SU-DHL-6 (cell line): Measurements from ENCODE around the gene TP53BP2.

Experiments used
- CTCF ChIP-seq: fragments of 200-600 bp; sonication (generic); IDR thresholded peaks from one replicate; pipeline ENCODE4 v1.5.1; 2017; ENCODE audit warnings: antibody characterized with exemption, mild to moderate bottlenecking, low read length, moderate library complexity; ENCODE audit not compliant: insufficient read depth, poor library complexity, severe bottlenecking
- EZH2phosphoT487 ChIP-seq: fragments of 200-600 bp; sonication (generic), shearing (Covaris generic); conservative IDR thresholded peaks from 2 replicates; pipeline ENCODE4 v1.6.1; 2018; ENCODE audit warnings: mild to moderate bottlenecking, antibody characterized with exemption, low read length, moderate library complexity, mixed read lengths

DNA sequence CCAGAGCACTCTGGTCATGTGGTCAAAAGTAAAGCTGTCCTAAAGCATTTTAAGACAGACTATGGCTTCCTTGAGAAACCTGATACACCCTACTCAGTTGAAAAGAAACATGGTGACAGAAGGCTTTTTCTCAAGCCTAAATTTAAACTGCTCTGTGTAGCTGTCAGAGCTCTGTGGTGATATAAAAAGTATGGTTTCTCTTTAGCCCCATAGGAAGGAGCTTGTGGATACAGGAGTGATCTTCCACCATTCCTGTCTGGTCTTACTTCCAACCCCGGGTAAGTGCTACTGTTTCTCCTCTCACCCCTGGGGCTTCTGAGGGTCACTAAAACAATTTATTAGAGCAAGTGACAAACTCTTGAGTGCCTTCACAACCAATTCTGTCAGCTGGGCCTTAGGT, 8.5 kb downstream of the TP53BP2 start:
- TF ChIP-seq CTCF (no peak), EZH2phosphoT487 (no peak)
